ENCODE results near the gene PELO. TPM values are rescaled to one million over a fixed set of nuclear protein-coding genes. Genes with fewer than 3 reads are reported as not detected.
"Not testable (repeated sequence)": the region's sequence is repeated elsewhere in the genome, so short reads cannot be mapped to it uniquely, and the experiment has no call there.

PELO gene
- total RNA-seq (2014; rRNA removed; shearing (Covaris generic)): 17.1 and 17.4 TPM in 2 replicates

- in situ Hi-C loops (cut with HindIII; ENCODE audit: low sequenced_read_pairs): no loop called here
- peak; percentile 24 for DNase-seq (ENCODE audit: low spot score)
These were observed at the start of gene PELO, which contains the start of gene ITGA1 for GRCh38 chr5:52787600-52788504. PELO (plus strand) TSS chr5:52787916; CDS start chr5:52800395, 12,479 bp downstream. ITGA1 (plus strand) TSS chr5:52787916; CDS start chr5:52788354, 438 bp downstream.

DNA sequence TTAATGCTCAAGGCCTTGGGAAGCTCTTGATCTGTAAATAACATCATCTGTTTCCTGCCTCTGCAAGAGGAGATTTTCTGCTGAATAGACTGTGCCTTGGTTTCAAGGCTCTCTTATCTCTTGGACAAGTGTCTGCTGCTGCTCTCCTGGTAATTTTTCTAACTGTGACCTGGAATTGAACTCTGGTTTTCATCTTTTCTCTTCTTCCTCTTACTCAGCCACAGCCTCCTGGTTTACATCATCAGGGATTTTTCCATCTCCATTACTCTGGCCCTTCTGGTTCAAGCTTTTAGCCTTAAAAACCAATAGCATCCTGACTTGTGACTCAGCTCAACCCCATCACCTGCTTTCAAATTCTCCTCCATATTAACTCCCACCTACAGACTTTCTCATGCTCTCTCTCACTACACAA is 49.6 kb upstream of the PELO start:
- in situ Hi-C loops (cut with HindIII; ENCODE audit: low sequenced_read_pairs): no loop called here
- no peak for DNase-seq (ENCODE audit: low spot score)

DNA sequence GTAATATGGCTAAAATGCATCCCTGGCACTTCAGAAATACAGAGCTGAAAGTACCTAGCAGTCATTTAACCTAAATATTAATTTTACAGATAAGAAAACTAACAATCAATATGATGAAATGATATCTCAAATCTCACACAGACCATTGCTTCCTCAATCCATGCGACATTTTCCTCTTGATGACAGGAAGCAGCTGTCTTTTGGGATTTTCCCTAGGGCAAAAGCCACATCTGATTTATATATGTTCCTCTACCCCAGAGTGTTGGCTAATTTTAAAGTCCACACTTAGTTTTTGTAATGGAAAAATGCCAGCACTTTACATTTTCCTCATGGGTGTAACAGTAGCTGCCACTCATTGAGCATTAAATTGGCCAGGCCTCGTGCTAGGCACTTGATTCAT is 47.7 kb upstream of the PELO start:
- DNase-seq (ENCODE audit: low spot score): no peak

GRCh38 chr5:52743012-52743411 is 44.7 kb upstream of the PELO start:
- in situ Hi-C loops (cut with HindIII; ENCODE audit: low sequenced_read_pairs): no loop called here
- DNase-seq (ENCODE audit: low spot score): no peak

More for the DNA sequence above, 47.7 kb upstream of the PELO start:
- in situ Hi-C loops (cut with HindIII; ENCODE audit: low sequenced_read_pairs): no loop called here

- in situ Hi-C loops (cut with HindIII; ENCODE audit: low sequenced_read_pairs): no loop called here
- DNase-seq (ENCODE audit: low spot score): no peak
These were observed 44.2 kb upstream of the PELO start for GRCh38 chr5:52743529-52743928.

GRCh38 chr5:52743970-52744369 is 43.7 kb upstream of the PELO start:
- in situ Hi-C loops (cut with HindIII; ENCODE audit: low sequenced_read_pairs): no loop called here
- no peak for DNase-seq (ENCODE audit: low spot score)

DNA sequence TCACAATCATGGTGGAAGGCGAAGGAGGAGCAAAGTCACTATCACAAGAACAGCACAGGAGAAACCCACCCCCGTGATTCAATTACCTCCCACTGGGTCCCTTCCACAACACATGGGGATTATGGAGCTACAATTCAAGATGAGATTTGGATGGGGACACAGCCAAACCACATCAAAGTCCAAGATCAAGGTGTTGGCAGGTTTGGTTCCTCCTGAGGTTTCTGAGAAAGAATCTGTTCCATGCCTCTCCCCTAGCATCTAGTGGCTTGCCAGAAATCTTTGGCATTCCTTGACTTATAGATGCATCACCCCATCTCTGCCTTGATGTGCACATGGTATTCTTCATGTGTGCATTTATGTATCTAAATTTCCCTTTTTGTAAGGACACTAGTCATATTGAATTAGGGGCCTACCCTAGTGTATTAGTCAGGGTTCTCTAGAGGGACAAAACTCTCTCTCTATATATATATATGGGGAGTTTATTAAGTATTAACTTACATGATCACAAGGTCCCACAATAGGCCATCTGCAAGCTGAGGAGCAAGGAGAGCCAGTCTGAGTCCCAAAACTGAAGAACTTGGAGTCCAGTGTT is 42.8 kb upstream of the PELO start:
- in situ Hi-C loops (cut with HindIII; ENCODE audit: low sequenced_read_pairs); DNase-seq (ENCODE audit: low spot score): not testable (repeated sequence)

GRCh38 chr5:52746539-52746938 is 41.2 kb upstream of the PELO start:
- in situ Hi-C loops (cut with HindIII; ENCODE audit: low sequenced_read_pairs): no loop called here
- DNase-seq (ENCODE audit: low spot score): no peak

- in situ Hi-C loops (cut with HindIII; ENCODE audit: low sequenced_read_pairs): no loop called here
- DNase-seq (ENCODE audit: low spot score): no peak
These were observed 39.1 kb upstream of the PELO start for GRCh38 chr5:52748590-52748989.

- no peak for DNase-seq (ENCODE audit: low spot score)
- in situ Hi-C loops (cut with HindIII; ENCODE audit: low sequenced_read_pairs): no loop called here
These were observed 38.0 kb upstream of the PELO start for GRCh38 chr5:52749666-52750065.

DNA sequence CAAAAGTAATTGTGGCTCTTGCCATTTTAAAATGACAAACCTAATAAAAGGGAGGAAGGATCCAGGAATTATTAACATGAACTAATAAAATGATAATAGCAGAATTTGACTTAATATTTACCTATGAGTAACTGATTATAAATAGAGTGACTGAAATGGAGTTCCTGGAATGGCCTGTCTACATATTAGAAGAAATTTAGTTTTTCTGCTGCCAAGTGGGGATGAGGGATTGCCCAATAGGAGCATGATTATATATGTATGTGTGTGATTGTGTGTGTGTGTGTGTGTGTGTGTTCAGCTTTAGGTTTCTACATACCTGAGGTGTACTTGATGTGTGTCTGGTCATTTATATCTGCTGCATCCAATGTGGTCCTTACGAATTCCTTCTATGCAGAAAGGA is 36.6 kb upstream of the PELO start:
- in situ Hi-C loops (cut with HindIII; ENCODE audit: low sequenced_read_pairs): no loop called here
- no peak for DNase-seq (ENCODE audit: low spot score)

DNA sequence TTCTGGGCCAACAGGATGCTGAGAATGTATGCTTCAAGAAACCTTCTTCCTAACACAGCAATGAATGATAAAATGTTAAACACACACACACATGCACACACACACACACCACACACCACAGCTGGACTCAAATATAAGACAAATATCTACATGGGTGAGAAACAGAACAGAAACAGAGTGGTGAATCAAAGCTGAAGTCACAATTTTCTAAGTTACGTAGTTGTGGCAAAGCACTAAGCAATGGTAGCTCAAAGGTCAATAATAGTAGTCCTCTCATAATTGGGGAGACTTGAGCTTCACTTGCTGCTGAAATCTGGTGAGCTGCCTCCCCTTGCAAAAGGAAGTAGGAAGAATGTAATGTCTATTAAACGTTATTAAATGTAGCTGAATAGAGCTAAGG is 33.7 kb upstream of the PELO start:
- in situ Hi-C loops (cut with HindIII; ENCODE audit: low sequenced_read_pairs): no loop called here
- no peak for DNase-seq (ENCODE audit: low spot score)

- in situ Hi-C loops (cut with HindIII; ENCODE audit: low sequenced_read_pairs): no loop called here
- DNase-seq (ENCODE audit: low spot score): no peak
These were observed 30.2 kb upstream of the PELO start for GRCh38 chr5:52757527-52757926.

- in situ Hi-C loops (cut with HindIII; ENCODE audit: low sequenced_read_pairs): no loop called here
- DNase-seq (ENCODE audit: low spot score): no peak
These were observed 29.7 kb upstream of the PELO start for GRCh38 chr5:52758014-52758413.

GRCh38 chr5:52759331-52759730 is 28.4 kb upstream of the PELO start:
- in situ Hi-C loops (cut with HindIII; ENCODE audit: low sequenced_read_pairs): no loop called here
- no peak for DNase-seq (ENCODE audit: low spot score)

DNA sequence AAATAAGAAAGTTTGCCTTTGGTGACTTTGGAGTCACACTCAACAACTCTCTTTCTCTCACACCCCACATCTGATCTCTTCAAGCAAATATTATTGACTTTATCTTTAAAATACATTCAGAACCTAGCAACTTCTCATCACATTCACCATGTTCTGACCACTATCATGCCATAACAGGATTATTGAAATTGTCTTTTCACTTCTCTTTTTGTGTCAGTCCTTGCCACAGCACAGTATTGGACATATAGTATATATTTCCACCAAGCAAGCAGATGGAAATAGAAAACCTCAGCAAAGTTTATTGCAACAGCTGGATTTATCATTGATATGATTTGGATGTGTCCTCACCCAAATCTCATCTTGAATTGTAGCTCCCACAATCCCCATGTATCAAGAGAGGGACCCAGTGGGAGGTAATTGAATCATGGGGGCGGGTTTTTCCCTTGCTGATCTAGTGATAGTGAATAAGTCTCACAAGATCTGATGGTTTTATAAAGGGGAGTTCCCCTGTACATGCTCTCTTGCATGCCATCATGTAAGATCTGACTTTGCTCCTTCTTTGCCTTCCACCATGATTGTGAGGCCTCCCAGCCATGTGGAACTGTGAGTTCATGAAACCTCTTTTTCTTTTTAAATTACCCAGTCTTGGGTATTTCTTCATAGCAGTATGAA is 26.9 kb upstream of the PELO start:
- in situ Hi-C loops (cut with HindIII; ENCODE audit: low sequenced_read_pairs): no loop called here
- DNase-seq (ENCODE audit: low spot score): no peak

GRCh38 chr5:52767217-52767743 is 20.4 kb upstream of the PELO start:
- in situ Hi-C loops (cut with HindIII; ENCODE audit: low sequenced_read_pairs): no loop called here
- DNase-seq (ENCODE audit: low spot score): no peak

DNA sequence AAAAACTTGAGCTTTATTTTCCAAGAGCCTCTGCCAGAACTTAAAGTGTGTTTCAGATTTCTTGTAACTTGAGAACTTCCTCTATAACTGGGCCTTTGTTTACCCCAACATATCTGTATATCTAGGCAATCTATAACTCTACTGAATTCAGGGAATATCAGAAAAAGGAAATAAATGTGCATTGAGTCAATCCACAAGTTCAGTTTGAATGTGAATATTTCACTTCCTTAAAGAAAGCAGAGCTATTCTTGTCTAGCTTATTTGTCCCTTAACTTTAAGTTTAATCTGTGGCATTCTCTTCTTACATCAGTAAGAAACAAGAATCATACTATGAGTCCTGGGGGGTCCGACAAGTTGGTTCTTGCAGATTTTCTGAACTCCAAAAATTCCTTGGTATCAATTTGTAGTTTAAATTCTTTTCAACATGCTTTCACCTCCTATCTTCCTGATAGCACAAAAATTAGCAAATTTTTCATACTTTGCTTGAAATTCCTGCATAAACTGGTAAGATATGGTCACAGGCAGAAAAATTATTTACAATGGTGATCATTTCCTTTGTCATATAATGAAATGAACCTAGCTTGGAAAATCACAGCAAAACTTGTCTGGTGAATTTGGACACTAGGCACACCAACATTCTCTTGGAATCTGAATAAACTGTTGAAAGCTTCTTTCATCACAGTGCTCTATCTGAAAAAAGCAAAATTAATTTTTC is 19.8 kb upstream of the PELO start:
- in situ Hi-C loops (cut with HindIII; ENCODE audit: low sequenced_read_pairs): no loop called here
- no peak for DNase-seq (ENCODE audit: low spot score)

DNA sequence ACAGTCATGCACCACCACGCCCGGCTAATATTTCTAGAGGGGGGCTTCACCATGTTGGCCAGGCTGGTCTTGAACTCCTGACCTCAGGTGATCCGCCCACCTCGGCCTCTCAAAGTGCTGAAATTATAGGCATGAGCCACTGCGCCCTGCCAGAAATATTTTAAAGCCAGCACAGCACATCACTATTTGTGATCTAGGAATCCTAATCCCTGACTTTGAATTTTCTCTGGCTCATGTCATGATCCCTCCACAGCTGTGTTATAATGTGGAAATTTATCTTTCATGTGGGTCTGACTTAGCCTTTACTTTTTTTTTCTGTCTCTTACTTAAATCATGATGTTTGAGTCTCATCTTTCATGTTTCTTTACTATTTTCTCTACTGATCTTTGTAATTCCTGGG is 18.7 kb upstream of the PELO start:
- in situ Hi-C loops (cut with HindIII; ENCODE audit: low sequenced_read_pairs): no loop called here
- DNase-seq (ENCODE audit: low spot score): no peak
